Measurements from ENCODE around the gene PLVAP. TPM values are rescaled to one million over a fixed set of nuclear protein-coding genes. Genes with fewer than 3 reads are reported as not detected.

Gene PLVAP
- total and polyA plus RNA-seq, 9 of the 15 experiments (the other 6 are each of a cell fraction or from before 2014, with no cell fraction given) = 0.09 to 0.84 (median 0.51) TPM; not detected in 4

- TF ChIP-seq ZNF253 (CRISPR knock-in tag; conservative IDR thresholded peaks at IDR 0.05) = no peak
- no peak for TF ChIP-seq THRAP3 (IDR thresholded peaks at IDR 0.05; ENCODE audit: borderline replicate concordance)
- TF ChIP-seq CBX2 (IDR thresholded peaks at IDR 0.05; ENCODE audit: insufficient read depth, low read length, poor library complexity, severe bottlenecking) = no peak
- no peak for TF ChIP-seq HEY1 (CRISPR knock-in tag; IDR thresholded peaks at IDR 0.05; ENCODE audit: borderline replicate concordance)
- TF ChIP-seq, protein P1, sequence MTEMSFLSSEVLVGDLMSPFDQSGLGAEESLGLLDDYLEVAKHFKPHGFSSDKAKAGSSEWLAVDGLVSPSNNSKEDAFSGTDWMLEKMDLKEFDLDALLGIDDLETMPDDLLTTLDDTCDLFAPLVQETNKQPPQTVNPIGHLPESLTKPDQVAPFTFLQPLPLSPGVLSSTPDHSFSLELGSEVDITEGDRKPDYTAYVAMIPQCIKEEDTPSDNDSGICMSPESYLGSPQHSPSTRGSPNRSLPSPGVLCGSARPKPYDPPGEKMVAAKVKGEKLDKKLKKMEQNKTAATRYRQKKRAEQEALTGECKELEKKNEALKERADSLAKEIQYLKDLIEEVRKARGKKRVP (CRISPR knock-in tag; IDR thresholded peaks at IDR 0.05) = no peak
- no peak for TF ChIP-seq CREBBP (IDR thresholded peaks at IDR 0.05; ENCODE audit: low read depth, low read length)
- no peak for TF ChIP-seq MTA2 (IDR thresholded peaks at IDR 0.05; ENCODE audit: low read depth)
- TF ChIP-seq RAD21 (CRISPR knock-in tag; conservative IDR thresholded peaks at IDR 0.05 in 1 of 2, IDR thresholded peaks at IDR 0.05 in 1 of 2) = no peak
- TF ChIP-seq CCNT2 (IDR thresholded peaks at IDR 0.05; ENCODE audit: borderline replicate concordance, extremely low read depth, insufficient read length, low read depth, low read length) = no peak
- TF ChIP-seq SMAD3 (CRISPR knock-in tag; conservative IDR thresholded peaks at IDR 0.05) = peak; percentile 53
- no peak for TF ChIP-seq ZNF644 (tag; IDR thresholded peaks at IDR 0.05; ENCODE audit: low read depth)
- TF ChIP-seq PHF21A (IDR thresholded peaks at IDR 0.05; ENCODE audit: borderline replicate concordance, low read depth) = peak; percentile 81; the same call in 1 of the 2 replicates
- TF ChIP-seq IFI16 (CRISPR knock-in tag; IDR thresholded peaks at IDR 0.05) = no peak
- TF ChIP-seq KLF13 (tag; IDR thresholded peaks at IDR 0.05; ENCODE audit: borderline replicate concordance, low read depth) = no peak; the same call in 1 of the 2 replicates
- TF ChIP-seq STAG1 (CRISPR knock-in tag; IDR thresholded peaks at IDR 0.05; ENCODE audit: borderline replicate concordance) = no peak
- TF ChIP-seq ZNF324 (CRISPR knock-in tag; IDR thresholded peaks at IDR 0.05) = no peak
- no peak; the same call in 1 of the 2 replicates for TF ChIP-seq STAT6 (CRISPR knock-in tag; IDR thresholded peaks at IDR 0.05)
- TF ChIP-seq NFIX (CRISPR knock-in tag; IDR thresholded peaks at IDR 0.05; ENCODE audit: low read depth) = no peak
- TF ChIP-seq RBM39 (optimal IDR thresholded peaks at IDR 0.05; ENCODE audit: low read depth, low read length) = no peak
- TF ChIP-seq KLF16 (IDR thresholded peaks at IDR 0.05) = no peak
- peak; percentile 99 for TF ChIP-seq ZNF436 (CRISPR knock-in tag; IDR thresholded peaks at IDR 0.05)
- TF ChIP-seq STAT5B (CRISPR knock-in tag; IDR thresholded peaks at IDR 0.05) = no peak
- 0 out of 2 replicates have a peak, but pooled peaks have one; percentile 43 for TF ChIP-seq ATF1 (CRISPR knock-in tag; IDR thresholded peaks at IDR 0.05)
- TF ChIP-seq ATF1 (tag; IDR thresholded peaks at IDR 0.05) = peak; percentile 96
- TF ChIP-seq BDP1 (IDR thresholded peaks at IDR 0.05; ENCODE audit: insufficient read depth, insufficient read length) = no peak
- no peak for TF ChIP-seq MCM5 (IDR thresholded peaks at IDR 0.05; ENCODE audit: low read depth)
These were observed 40.1 kb downstream of the PLVAP start, which contains the start of gene GTPBP3 (continued) for GRCh38 chr19:17336872-17337674.

Data from K562 (cell line).